A549 treated with AZD9567 at 1 μM for 4 hours (cell line): ENCODE measurements around the gene MYOM1. TPM values are rescaled to one million over a fixed set of nuclear protein-coding genes. Genes with fewer than 3 reads are reported as not detected.

Experiments
- total RNA-seq: library from RNA; stranded (reverse); fragments of 200-300 nt; extraction: Qiagen RNA extraction; gene quantifications from 5 replicates; pipeline ENCODE4 v1.2.3, GENCODE V29; 2022; ENCODE audit not compliant: insufficient read depth

The MYOM1 gene
- 0.05 to 0.08 TPM (median 0.06 TPM) in 4 of 5 replicates, not detected in the other for total RNA-seq

GRCh38 chr18:3219631-3220335 lies at the start of gene MYOM1:
TSS of gene MYOM1 (minus strand) at chr18:3219968. CDS start at chr18:3215223, 4,745 bp downstream.

GRCh38 chr18:3261373-3262233 lies 41.8 kb upstream of the MYOM1 start, which contains the start of gene MYL12B:
TSS of gene MYL12B (plus strand) at chr18:3262133. CDS start at chr18:3272899, 10,766 bp downstream.

GRCh38 chr18:3247240-3248061 lies 27.7 kb upstream of the MYOM1 start, which contains the start of gene MYL12A:
TSS of gene MYL12A (plus strand) at chr18:3247801. CDS start at chr18:3253248, 5,447 bp downstream.

Other genes starting within 250 kb of the MYOM1 start
- 13.2 to 19.7 TPM (median 18.2 TPM) in 5 replicates for gene LPIN2, start 206.8 kb downstream of the MYOM1 start, total RNA-seq
- 295 to 354 TPM (median 339 TPM) in 5 replicates for gene MYL12A, start 27.8 kb upstream of the MYOM1 start, total RNA-seq
- gene MYL12B, start 42.2 kb upstream of the MYOM1 start, total RNA-seq, result 358 to 414 TPM (median 405 TPM) in 5 replicates
- 91.0 to 126 TPM (median 115 TPM) in 5 replicates for gene TGIF1, start 230.2 kb upstream of the MYOM1 start, total RNA-seq